Endothelial cell of hepatic sinusoid (primary cell): ENCODE data around the gene SRSF1.
"Not testable (repeated sequence)": the region's sequence is repeated elsewhere in the genome, so short reads cannot be mapped to it uniquely, and the experiment has no call there.

Experiments used
- in situ Hi-C: cut with HindIII; loops from 2 replicates; pipeline ENCODE4 v1.10.0; 2017; ENCODE audit warnings: low sequenced_read_pairs

The SRSF1 gene

DNA sequence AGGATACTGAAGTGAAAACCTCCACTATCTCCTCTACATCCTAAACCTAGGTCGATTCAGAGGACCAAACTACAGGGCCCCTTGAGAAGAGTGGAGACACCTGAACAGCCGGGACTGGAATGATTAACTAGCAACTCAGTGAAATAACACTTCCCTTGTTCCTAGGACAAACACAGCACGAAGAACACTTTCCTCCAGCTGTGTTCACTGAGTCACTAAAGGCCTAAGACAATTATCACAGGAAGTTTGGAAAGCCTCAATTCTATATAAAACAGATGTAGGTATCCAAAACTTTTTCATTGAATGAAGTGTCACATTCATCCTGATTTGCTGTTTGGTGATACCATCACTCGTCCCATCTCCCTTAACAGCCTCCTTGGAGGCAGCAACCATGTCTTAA, 36.3 kb downstream of the SRSF1 start:
- in situ Hi-C loops: no loop called here

DNA sequence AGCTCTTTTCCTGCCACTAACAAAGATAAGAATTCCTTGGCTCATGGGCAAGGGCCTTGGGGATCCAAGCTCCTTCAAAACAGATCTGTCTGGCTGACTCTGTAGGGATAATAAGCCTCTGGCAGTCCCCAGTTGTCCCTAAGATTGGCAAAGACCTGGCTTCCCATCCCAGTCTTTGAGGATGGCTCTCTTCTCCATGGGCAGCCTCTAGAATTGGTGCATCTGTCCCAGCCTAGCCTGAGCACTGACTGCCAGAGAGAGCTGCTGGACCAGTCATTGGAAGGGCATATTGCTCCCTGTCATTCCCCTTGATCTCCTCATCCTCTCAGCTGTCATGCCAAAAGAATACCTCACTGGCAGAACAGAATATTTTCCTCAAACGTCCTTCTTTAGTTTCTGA, 38.6 kb downstream of the SRSF1 start:
- in situ Hi-C loops: no loop called here

DNA sequence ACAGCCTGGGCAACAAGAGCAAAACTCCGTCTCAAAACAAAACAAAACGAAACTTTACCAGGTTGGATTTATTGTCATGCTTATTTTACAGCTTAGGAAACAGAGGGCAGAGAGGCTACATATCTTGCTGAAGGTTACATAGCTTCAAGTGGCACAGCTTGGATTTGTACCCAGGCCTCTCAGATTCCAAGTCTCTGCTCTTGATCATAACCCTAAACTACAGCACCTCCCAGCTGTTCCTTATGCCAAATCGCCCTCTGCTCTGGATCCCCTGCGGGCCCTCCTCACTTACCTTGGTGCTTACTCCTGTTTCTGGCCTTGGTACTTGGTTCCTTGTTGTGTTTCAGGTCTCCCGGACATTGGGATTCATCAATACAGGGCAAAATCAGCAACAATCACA, 40.2 kb downstream of the SRSF1 start:
- in situ Hi-C loops: no loop called here

DNA sequence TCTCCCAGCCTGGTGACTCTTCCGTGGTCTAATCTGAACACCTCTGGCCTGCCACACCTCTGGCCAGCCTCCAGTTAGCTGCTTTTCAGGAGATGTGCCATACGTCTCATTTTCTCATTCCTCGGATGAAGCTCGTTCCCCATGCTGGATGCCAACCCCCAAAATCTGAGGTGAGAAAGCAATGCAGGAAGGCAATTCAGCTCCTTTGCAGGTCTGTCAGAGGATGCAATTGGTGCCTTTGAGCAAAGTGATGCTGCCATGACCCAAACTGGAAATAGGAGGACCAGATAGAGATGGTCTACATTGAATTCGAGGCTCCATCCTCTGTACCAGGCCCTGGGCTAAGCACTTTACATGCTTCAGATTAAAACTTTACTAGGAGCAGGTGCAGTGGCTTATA, 40.8 kb downstream of the SRSF1 start:
- in situ Hi-C loops: no loop called here

DNA sequence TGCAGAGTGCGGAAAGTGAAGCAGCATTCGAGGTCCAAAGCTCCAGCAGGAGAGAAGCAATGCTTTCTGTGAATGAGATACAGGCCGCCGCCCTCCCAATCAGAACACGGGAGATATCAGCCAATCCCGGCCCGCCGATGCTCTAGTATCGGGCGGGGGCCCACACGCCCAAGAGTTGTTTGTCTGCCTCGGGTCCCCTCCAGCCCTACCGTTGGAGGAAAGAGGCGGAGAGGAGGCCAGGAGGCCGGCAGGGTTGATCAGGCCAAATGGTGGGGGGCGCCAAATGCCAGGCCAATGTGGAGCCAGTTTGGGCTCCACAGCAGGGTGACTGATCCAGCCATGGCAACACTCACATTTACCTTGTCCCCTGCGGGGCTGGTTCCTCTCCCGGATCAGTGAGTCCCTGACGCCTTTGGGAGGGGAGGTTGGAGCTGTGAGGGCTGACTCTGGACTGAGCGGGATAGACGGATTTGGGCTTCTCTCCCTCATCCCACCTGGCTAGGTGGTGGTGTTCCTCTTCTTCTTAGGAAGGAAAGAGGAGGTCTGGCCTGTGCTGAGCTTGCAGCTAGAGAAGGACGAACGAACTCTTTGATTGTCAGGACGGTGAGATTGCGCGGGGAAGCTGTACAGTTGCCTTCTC, 41.4 kb downstream of the SRSF1 start:
- in situ Hi-C loops: no loop called here

GRCh38 chr17:57963149-57963511, 43.9 kb downstream of the SRSF1 start:
- in situ Hi-C loops: no loop called here

- in situ Hi-C loops: no loop called here
These were observed 44.5 kb downstream of the SRSF1 start for GRCh38 chr17:57962279-57963148.

- in situ Hi-C loops: no loop called here
These were observed 47.1 kb downstream of the SRSF1 start for GRCh38 chr17:57959929-57960328.

DNA sequence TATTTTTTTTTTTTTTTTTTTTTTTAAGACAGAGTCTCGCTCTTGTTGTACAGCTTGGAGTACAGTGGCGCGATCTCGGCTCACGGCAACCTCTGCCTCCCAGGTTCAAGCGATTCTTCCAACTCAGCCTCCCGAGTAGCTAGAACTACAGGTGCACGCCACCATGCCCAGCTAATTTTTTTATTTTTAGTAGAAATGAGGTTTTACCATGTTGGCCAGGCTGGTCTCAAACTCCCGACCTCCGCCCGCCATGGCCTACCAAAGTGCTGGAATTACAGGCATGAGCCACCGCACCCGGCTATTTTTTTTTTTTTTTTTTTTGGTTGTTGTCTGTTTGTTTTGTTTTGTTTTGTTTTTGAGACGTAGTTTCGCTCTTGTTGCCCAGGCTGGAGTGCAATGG, 48.7 kb downstream of the SRSF1 start:
- in situ Hi-C loops: not testable (repeated sequence)

DNA sequence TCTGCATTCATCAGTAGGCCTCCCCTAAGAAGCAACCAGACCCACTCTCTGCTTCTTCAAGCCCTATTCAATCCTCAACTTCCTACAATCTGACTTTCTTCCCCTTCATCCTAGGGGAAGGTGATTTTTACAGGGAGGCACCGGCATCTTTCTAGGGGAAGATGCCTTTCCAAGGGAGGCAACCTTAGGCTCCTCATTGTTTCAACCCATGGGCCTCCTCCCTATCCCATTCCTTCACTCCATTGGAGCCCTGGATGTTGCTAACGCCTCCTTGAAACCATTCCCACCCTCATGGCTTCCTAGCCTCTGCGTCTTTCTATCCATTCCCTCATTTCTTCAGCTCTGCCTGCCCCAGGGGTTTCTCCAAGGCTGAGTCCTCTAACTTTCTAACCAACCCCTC, 49.2 kb downstream of the SRSF1 start:
- in situ Hi-C loops: no loop called here

- in situ Hi-C loops: no loop called here
These were observed 49.8 kb downstream of the SRSF1 start for GRCh38 chr17:57957120-57957850.

DNA sequence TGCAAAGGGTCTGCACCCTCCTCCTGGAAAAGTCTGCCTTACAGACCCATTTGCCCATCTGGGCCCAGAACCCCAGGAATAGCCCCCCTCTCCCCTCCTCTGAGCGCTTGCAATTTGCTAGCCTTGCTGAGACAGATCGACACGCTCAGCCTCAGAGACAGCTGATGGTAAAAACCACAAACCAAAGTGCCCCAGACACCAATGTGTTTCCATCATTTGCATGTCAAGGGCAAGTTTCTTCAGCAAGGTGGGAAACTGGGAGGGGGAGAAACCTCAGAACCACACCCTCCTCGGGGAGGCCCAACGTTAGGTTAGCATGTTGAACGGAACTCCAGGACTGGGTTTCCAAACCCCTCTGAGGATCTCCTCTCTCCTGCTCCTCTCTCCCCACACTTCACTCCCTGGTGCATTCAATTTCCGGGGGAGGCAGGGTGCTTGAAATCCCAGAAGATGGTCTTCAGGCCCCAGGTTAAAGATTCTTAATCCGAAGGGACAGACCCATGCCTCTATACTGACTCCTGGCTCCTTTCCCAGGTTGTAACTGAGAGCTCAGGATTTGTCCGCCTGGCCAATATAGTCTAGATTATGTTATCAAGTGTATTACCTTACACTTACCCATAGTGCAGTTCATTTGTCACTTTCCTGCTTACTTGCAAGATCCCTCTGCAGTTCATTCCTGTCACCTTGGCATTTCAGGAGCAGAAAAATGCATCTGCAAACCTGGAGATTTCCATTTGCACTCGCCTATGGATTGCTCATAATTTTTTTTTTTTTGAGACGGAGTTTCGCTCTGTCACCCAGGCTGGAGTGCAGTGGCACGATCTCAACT, 50.5 kb downstream of the SRSF1 start:
- in situ Hi-C loops: no loop called here

- in situ Hi-C loops: no loop called here
These were observed 51.7 kb downstream of the SRSF1 start, which contains the start of gene CUEDC1 for GRCh38 chr17:57955183-57955931. CUEDC1 (minus strand) TSS chr17:57955412; CDS start chr17:57885564, 69,848 bp downstream.

DNA sequence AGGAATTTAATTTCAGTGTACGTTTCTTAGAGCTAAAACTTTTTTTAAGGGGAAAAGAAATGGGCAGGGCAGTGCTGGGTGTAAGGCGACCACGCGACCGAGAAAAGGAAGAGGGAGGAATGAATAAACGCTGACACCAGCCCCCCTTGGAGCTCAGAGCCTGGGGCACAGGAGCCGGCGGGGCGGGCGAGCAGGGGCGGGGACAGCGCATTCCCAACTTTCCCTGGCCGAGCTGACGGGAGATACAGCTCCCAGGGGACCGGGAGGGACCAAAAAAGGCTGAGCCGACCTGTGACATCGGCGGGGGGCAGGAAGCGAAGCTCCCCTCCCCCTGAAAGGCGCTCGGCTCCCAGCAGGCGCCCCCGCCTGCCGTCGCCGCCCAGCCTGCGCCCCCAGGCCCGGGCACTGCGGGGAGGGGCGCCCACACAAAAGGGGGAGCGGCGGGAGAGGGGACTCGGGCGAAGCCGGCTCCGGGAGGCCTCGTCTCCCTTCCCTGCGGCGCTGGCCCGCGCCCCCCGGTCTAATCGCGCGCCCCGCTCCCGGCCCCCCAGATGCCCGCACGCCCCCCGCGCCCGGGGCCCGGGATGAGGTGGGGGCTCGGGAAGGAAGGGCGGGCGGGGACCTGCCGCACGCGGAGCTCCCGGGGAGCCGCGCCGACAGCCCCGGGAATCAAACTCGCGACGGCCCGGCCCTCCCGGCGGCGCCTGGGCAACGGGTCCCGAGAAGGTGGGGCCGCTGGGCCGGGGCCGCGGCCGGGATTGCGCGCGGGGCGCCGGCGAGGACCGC, 52.5 kb downstream of the SRSF1 start:
- in situ Hi-C loops: no loop called here

DNA sequence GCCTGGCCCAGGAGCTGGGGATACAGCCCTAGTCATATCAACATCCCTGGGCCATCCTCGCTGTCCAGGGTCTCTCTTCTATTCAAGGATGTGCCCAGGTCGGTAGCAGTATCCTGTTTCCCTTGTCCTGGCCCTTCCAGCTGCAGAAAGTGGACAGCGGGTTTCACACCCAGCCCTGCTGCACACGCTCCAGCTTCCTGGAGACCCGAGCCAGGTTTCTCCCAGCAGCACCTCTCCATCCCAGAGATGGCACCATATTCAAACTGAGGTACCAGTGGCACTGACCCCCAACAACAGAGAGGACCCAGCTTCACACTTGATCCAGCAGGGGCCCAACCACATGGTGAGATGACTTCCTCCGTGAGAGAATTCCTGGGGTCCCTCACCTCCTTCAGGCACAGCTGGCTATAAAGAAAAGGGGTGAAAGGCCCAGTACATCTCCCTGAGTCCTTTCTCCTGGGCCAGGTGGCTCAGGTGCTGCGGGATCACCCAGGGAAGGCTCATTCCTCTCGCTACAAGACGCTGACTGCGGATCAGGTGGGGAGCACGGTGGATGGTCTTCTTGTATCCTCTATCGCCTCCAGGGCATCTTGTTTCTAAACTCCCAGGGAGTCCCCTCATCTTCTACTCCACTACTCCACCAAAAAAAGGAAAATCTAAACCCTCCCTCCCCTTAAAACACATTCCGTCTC, 53.2 kb downstream of the SRSF1 start:
- in situ Hi-C loops: no loop called here
